Osteoblast (primary cell): Measurements from ENCODE around the gene EFNA5. TPM values are rescaled to one million over a fixed set of nuclear protein-coding genes. Genes with fewer than 3 reads are reported as not detected.

ENCODE experiments used
- DNase-seq: peaks from one replicate; pipeline ENCODE4 v3.0.0; 2011; ENCODE audit warnings: low spot score, mixed read lengths; ENCODE audit not compliant: insufficient read length; ENCODE audit errors: missing footprints
- H2AFZ ChIP-seq: 2 replicates; pipeline ENCODE4 v1.6.0; 2011; ENCODE audit warnings: mild to moderate bottlenecking, low read length
- H3K27ac ChIP-seq: 2 replicates; pipeline ENCODE4 v1.5.1; 2011; ENCODE audit warnings: mild to moderate bottlenecking, low read depth, low read length, moderate library complexity
- H3K27me3 ChIP-seq: 2 replicates; pipeline ENCODE4 v1.6.0; 2012; ENCODE audit warnings: mild to moderate bottlenecking, control low read depth, inconsistent platforms, low read length, moderate library complexity; ENCODE audit not compliant: insufficient read depth
- H3K36me3 ChIP-seq: 2 replicates; pipeline ENCODE4 v1.5.1; 2011; ENCODE audit warnings: mild to moderate bottlenecking, low read length, control low read depth, moderate library complexity; ENCODE audit not compliant: insufficient read depth
- H3K4me1 ChIP-seq: 2 replicates; pipeline ENCODE4 v1.5.1; 2011; ENCODE audit warnings: mild to moderate bottlenecking, low read length, control low read depth, moderate library complexity; ENCODE audit not compliant: insufficient read depth
- H3K4me2 ChIP-seq: 2 replicates; pipeline ENCODE4 v1.6.0; 2011; ENCODE audit warnings: mild to moderate bottlenecking, low read length; ENCODE audit not compliant: insufficient read depth
- H3K4me3 ChIP-seq: fragments of 200-600 bp; sonication (generic); 3 replicates; pipeline ENCODE4 v1.5.1; 2012; ENCODE audit warnings: mild to moderate bottlenecking, low read length, inconsistent platforms; ENCODE audit not compliant: insufficient read depth
- H3K79me2 ChIP-seq: 2 replicates; pipeline ENCODE4 v1.6.0; 2012; ENCODE audit warnings: mild to moderate bottlenecking, low read length, control low read depth, inconsistent platforms; ENCODE audit not compliant: insufficient read depth
- H3K9me3 ChIP-seq: 2 replicates; pipeline ENCODE4 v1.5.1; 2011; ENCODE audit warnings: low read depth, low read length, control low read depth
- H4K20me1 ChIP-seq: 2 replicates; pipeline ENCODE4 v1.6.0; 2012; ENCODE audit warnings: mild to moderate bottlenecking, low read length, control low read depth; ENCODE audit not compliant: insufficient read depth
- total RNA-seq: library from RNA; depleted of rRNA; stranded (reverse); fragments of >200 nt; gene quantifications from 2 replicates; pipeline ENCODE4 v1.2.3, GENCODE V29; 2012
- TF ChIP-seq, protein P1 (sequence below): IDR thresholded peaks from 2 replicates; pipeline ENCODE4 v1.5.1; 2011; ENCODE audit warnings: mild to moderate bottlenecking, low read depth, low read length, moderate library complexity; ENCODE audit errors: extremely low read depth

EFNA5 gene
- total RNA-seq, 1 donor: 12.3 TPM

DNA sequence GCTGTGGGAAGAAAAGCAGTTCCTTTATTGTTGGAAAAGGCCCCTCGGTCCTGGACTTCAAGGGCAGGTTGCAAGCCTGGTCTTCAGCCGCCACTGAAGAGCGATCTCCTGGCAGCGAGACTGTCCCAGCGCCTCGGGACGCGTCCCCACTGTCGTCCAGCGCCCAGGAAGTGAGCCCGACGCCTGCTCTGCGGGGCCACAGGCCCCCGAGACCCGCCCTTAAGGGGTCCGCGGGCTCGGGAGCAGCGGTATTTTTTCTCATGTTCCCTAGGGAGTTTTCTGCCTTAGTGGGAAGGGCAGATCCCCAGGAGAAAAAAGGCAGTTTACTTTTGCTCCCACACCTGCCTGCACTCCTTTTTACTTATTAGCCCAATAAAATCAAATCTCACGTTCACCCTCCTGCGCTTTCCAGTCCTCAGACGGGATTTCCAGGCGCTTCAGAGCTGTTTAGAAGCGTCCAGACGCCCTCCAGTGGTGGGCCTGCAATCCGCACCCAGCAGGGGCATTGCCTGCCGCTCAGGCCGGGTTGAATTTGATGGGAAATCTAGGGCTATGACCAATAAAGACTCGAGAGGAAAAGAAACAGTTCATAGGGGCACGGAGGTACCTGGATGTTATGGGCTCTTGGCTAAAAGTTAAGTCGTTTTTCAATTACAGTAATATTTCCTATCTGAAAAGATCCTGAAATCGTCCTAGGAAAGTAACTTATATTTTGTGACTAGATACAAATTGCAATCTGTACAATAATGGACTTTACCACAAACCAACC lies 2.8 kb upstream of the EFNA5 start:
- peak overlapping the region; percentile 97 for H3K4me2 ChIP-seq
- H3K27me3 ChIP-seq: peaks cover 6% of the 10 kb centered on the region
- TF ChIP-seq, protein P1, sequence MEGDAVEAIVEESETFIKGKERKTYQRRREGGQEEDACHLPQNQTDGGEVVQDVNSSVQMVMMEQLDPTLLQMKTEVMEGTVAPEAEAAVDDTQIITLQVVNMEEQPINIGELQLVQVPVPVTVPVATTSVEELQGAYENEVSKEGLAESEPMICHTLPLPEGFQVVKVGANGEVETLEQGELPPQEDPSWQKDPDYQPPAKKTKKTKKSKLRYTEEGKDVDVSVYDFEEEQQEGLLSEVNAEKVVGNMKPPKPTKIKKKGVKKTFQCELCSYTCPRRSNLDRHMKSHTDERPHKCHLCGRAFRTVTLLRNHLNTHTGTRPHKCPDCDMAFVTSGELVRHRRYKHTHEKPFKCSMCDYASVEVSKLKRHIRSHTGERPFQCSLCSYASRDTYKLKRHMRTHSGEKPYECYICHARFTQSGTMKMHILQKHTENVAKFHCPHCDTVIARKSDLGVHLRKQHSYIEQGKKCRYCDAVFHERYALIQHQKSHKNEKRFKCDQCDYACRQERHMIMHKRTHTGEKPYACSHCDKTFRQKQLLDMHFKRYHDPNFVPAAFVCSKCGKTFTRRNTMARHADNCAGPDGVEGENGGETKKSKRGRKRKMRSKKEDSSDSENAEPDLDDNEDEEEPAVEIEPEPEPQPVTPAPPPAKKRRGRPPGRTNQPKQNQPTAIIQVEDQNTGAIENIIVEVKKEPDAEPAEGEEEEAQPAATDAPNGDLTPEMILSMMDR: peak; percentile 100
- peaks cover 21% of the 10 kb centered on the region for H3K79me2 ChIP-seq
- H2AFZ ChIP-seq: peak overlapping the region; percentile 88
- H3K36me3 ChIP-seq: no peaks in the 10 kb centered on the region
- peak; percentile 94 for DNase-seq
- peaks cover 17% of the 10 kb centered on the region for H3K4me1 ChIP-seq
- H4K20me1 ChIP-seq: no peaks in the 10 kb centered on the region
- peak overlapping the region; percentile 44 for H3K27ac ChIP-seq
- H3K4me3 ChIP-seq: peak overlapping the region; percentile 79
- no peaks in the 10 kb centered on the region for H3K9me3 ChIP-seq

DNA sequence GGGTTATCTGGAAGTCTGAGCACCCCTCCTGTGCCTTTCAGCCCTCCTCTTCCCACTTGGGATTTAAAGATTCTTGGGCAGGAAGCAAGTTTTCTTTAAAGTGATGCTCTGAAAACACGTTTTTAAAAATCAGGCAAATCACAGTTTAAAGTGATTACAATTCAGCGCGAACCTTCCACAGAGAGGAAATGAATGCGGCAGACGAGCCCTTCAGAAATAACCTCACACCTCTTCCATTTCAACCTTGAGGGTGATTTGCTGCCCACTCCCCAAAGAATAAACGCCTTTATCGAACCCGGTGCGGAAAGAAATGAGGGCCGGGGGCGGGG lies 2.3 kb upstream of the EFNA5 start:
- Histone ChIP-seq H2AFZ (peak overlapping the region; percentile 88), H3K79me2 (peaks cover 26% of the 10 kb centered on the region), H3K9me3 (no peaks in the 10 kb centered on the region), H4K20me1 (no peaks in the 10 kb centered on the region), H3K36me3 (no peaks in the 10 kb centered on the region), H3K4me2 (peak overlapping the region; percentile 97), H3K4me3 (peak overlapping the region; percentile 79), H3K27me3 (peaks cover 12% of the 10 kb centered on the region), H3K27ac (peak overlapping the region; percentile 44), H3K4me1 (peaks cover 17% of the 10 kb centered on the region)
- DNase-seq: no peak
- TF ChIP-seq, protein P1: no peak

DNA sequence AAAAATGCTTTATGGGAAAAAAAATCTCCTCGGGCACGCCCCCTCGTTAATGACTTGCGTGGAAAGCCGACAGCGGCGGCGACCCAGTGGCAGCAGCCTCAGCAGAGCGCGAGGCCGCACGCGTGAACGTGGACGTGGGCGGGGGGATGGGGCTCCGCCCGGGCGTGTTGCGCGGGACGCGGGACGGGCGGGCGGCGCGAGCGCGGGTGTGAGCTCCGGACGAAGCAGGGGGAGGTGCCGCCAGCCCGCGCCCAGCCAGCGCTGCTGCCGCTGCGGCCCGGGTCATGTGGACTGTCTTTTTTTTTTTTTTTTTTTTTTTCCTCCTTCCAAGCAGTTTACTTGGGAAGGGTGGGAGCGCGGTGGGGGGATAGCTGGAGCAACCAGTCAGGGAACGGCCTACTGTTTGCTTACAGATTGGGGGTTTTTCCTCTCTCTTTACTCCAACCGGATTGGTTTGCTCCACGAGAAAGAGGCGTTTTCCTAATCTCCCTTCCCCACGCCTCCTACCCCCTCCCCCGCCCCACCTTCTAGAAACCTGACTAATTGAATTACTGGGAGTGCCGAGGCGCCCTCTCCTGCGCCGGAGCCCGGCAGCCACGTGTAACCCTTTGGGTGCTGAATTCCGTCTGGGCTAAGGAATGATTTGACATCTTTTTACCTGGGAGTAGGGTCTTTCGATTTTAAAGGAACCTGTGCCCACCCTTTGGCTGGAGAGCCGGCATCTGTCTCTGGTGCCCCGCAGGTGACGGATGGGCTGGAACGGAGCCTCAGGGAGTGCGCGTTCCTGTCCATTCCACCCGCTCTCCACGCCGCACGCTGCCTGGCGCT lies 1.7 kb upstream of the EFNA5 start:
- Histone ChIP-seq H3K27me3 (peaks cover 13% of the 10 kb centered on the region), H4K20me1 (no peaks in the 10 kb centered on the region), H3K4me3 (peak overlapping the region; percentile 79), H3K9me3 (no peaks in the 10 kb centered on the region), H3K4me2 (peak overlapping the region; percentile 97), H3K4me1 (peaks cover 17% of the 10 kb centered on the region), H2AFZ (peak overlapping the region; percentile 91), H3K79me2 (peaks cover 26% of the 10 kb centered on the region), H3K36me3 (no peaks in the 10 kb centered on the region), H3K27ac (peak overlapping the region; percentile 56)
- TF ChIP-seq, protein P1: no peak
- peak; percentile 97 for DNase-seq

DNA sequence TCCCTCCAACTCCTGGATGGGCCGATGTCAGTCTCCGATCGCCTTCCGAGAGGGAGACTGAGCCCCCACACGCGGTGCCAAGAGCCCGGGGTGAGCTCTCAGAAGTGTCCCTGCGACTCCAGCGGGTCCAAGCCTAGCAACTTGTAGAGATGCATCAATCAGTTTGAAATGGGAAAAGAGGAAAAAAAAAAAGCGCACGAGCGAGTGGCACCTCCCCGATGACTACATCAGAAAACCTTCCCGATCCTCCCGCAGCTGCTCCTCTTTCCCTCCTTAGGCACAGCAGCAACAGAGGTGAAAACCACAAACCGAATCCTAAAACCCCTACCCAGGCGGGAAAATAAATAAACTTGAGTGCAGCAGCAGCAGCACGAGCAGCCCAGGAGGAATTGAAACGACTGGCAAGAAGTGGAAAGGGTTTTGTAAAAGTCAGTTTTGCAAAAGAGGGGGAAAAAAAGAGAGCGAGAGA lies 1.0 kb upstream of the EFNA5 start:
- peak overlapping the region; percentile 91 for H2AFZ ChIP-seq
- H3K27ac ChIP-seq: peak overlapping the region; percentile 56

More for the DNA sequence above, 1.0 kb upstream of the EFNA5 start:
- TF ChIP-seq, protein P1: no peak
- Histone ChIP-seq H3K27me3 (peaks cover 13% of the 10 kb centered on the region), H3K4me3 (peak overlapping the region; percentile 79), H3K79me2 (peaks cover 26% of the 10 kb centered on the region), H3K4me1 (peaks cover 17% of the 10 kb centered on the region), H4K20me1 (no peaks in the 10 kb centered on the region), H3K4me2 (peak overlapping the region; percentile 97), H3K9me3 (no peaks in the 10 kb centered on the region), H3K36me3 (no peaks in the 10 kb centered on the region)
- peak; percentile 97 for DNase-seq
